AG04449 (cell line): ENCODE measurements around the gene RAP1GAP2.

Experiments
- CTCF ChIA-PET: fragments of 350-600 bp; formaldehyde crosslinking; extraction: SDS; loops from one replicate; lab custom pipeline; 2021; ENCODE audit warnings: antibody characterized with exemption; lab: Yijun Ruan, JAX
- POLR2A ChIA-PET: fragments of 400-600, 350-600 bp; formaldehyde crosslinking; extraction: SDS; loops from one replicate; lab custom pipeline; 2020; ENCODE audit warnings: antibody characterized with exemption, inconsistent platforms; lab: Yijun Ruan, JAX
- DNase-seq: peaks from one replicate; pipeline ENCODE4 v3.0.0-alpha.2; 2010; ENCODE audit warnings: low read depth, low spot score
- H3K4me3 ChIP-seq: 2 replicates; pipeline ENCODE4 v1.5.1; 2011; ENCODE audit warnings: low read depth, mild to moderate bottlenecking, control low read depth, low read length
- TF ChIP-seq, protein P1 (sequence below): IDR thresholded peaks from one replicate; pipeline ENCODE4 v1.5.1; 2011; ENCODE audit warnings: mild to moderate bottlenecking, moderate library complexity, low read length, control low read depth, inconsistent platforms; ENCODE audit not compliant: insufficient read depth; ENCODE audit errors: missing control alignments

Gene RAP1GAP2

DNA sequence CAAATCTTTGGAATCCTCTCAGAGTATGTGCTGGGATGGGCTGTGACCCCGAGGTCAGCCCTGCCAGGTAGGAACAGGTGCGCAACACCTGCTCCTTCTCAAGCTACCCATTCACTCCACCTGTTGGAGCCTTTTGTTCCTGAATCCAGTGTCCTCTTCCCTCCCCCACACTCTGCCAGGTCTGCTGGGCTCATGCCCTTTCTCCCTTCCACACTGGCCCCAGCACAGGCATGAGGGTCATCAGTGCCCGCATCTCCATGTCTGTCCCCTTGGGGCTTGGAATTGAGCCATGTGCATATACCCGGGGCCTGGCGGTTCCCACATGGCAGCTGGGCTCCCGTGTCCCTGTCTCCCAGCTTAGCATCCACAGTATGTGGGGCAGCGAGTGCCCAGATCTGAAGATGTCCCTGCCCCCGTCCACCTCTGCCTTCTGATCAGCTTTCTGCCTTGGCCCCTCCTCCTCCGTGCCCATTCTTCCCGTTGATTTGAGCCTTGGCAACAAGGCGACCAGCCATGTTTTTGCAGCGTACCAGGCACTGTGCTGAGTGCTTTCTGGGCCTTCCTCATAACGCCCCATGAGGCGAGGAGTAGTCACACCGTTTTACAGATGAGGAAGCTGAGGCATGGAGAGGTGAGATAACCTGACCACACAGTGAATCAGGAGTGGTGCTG lies 102.2 kb downstream of the RAP1GAP2 start:
- TF ChIP-seq, protein P1, sequence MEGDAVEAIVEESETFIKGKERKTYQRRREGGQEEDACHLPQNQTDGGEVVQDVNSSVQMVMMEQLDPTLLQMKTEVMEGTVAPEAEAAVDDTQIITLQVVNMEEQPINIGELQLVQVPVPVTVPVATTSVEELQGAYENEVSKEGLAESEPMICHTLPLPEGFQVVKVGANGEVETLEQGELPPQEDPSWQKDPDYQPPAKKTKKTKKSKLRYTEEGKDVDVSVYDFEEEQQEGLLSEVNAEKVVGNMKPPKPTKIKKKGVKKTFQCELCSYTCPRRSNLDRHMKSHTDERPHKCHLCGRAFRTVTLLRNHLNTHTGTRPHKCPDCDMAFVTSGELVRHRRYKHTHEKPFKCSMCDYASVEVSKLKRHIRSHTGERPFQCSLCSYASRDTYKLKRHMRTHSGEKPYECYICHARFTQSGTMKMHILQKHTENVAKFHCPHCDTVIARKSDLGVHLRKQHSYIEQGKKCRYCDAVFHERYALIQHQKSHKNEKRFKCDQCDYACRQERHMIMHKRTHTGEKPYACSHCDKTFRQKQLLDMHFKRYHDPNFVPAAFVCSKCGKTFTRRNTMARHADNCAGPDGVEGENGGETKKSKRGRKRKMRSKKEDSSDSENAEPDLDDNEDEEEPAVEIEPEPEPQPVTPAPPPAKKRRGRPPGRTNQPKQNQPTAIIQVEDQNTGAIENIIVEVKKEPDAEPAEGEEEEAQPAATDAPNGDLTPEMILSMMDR: no peak
- no peak overlapping the region for H3K4me3 ChIP-seq
- no peak for DNase-seq
- ChIA-PET CTCF (interaction anchor here (0.8 kb wide), 1 partner anchor 14 kb away, joined by 3 read pairs; no protein-coding TSS in a partner anchor), POLR2A (no interaction called here)

DNA sequence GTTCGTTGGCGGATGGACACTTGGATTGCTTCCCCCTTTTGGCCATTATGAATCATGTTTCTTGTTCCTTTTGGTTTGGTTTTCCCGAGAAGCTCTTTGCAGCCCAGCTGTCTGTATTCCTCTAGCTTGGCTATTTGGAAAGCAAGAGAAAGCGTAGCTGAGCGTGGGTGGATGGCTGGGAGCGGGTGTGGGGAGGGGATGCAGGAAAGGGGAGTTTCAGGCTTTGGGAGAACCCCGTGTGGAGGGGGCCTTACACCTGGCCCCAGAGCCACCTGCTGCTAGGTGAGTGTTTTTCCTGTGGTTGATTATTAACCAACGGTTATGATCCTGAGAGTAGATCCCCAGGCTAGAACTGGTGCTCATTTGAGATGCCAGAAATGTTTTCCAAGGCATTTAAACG lies 103.7 kb downstream of the RAP1GAP2 start:
- TF ChIP-seq, protein P1: no peak
- H3K4me3 ChIP-seq: no peak overlapping the region
- ChIA-PET CTCF (no interaction called here), POLR2A (no interaction called here)
- DNase-seq: no peak

DNA sequence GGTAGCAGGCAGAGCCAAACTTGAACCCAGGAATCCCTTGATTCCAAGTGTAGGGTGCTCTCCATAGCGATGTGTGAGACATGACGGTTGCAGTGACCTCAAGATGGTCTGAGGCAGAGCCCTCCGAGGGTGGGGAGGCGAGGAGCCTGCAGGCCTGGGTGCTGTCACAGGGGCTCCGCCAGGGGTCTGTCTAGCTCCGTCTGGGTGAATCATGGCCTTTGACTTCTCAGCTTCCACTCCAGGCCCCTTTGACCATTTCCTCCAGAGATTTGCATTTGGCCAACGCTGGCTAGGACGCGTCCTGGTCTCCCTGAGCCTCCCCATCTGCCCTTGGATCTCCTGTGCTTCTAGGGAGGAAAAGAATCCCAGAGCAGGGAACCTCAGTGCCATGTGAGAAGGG lies 104.6 kb downstream of the RAP1GAP2 start:
- no peak overlapping the region for H3K4me3 ChIP-seq
- ChIA-PET POLR2A (no interaction called here), CTCF (no interaction called here)
- TF ChIP-seq, protein P1: no peak
- no peak for DNase-seq

DNA sequence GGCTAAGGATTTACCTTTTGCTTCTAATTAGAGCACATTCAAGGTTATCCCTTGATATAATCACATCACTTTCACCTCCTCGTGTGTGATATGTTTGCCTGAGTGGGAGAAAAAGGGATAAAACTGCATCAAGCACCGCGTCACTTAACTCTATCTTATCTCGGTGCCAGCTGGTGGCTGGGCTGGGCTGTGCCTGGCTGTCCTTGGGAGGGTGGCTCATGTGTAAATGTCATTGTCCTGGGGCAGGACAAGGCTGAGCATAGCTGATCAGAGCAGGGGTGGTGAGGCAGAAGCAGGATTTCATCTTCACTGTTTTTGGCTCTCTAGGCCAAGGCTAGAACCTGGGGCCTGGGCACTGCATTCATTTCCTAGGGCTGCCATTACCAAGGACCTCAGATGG lies 105.3 kb downstream of the RAP1GAP2 start:
- ChIA-PET POLR2A (no interaction called here), CTCF (no interaction called here)
- TF ChIP-seq, protein P1: no peak
- DNase-seq: no peak
- H3K4me3 ChIP-seq: no peak overlapping the region

DNA sequence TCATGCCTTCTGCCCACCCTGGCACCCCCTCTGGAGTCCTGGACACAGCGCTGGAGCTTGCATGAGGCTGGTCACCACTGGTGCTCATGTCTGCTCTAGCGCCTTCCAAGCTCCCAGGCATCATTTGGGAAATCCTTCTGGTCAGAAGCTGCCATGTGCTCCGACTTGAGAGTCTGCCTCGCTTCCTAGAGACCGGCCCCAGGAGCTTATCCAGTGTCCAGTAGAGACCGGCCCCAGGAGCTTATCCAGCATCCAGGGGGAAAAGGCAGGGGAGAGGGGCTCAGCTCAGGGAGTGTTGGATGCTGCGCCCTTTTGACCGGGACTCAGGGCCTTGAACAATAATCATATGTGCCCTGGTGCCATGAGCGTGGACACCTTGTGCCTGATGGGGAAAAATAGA lies 106.3 kb downstream of the RAP1GAP2 start:
- ChIA-PET POLR2A (no interaction called here), CTCF (no interaction called here)
- no peak for DNase-seq
- no peak overlapping the region for H3K4me3 ChIP-seq
- TF ChIP-seq, protein P1: no peak

DNA sequence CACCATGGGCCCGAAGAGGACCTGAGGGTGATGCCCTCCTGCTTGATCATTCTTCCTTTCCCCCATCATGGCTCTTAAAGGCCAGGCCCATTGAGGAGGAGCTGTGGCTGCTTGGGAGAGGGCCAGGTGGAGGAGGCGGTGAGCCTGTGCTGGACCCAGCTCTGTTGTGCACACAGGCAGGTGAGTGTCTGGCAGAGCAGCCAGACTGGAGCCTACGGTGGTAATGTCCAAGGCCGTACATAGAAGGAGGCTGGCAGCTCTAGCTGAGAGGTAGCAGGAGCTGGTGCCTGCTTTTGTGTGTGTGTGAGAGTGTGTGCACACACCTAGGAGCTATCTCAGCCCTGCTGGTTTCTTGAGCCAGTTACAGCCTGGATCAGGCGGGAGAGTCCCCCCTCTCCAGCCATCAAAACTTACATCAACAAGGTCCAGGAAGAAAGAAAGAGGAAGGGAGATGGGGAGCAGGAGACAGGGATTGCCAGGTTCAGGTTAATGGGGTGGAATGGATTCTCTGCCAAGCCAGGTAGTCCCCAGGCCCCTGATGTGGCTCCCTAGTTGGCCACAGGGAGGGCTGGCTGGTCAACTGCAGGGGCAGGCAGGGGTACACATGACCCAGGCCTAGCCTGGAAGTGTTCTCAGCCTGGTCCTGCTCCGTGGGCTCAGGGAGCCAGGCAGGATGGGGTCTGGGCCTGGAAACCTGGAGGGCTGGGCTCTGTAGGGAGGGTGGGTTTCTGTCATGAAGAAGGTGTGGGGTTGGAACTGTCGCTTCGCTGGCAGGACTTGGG lies 107.1 kb downstream of the RAP1GAP2 start:
- POLR2A ChIA-PET: no interaction called here
- no peak for DNase-seq

More for the DNA sequence above, 107.1 kb downstream of the RAP1GAP2 start:
- TF ChIP-seq, protein P1: no peak
- CTCF ChIA-PET: no interaction called here
- H3K4me3 ChIP-seq: no peak overlapping the region
